Measurements from ENCODE around the gene FRS3.

Gene FRS3

GRCh38 chr6:41779788-41780550 is at the start of gene FRS3 (continued):
- TF ChIP-seq ZNF121 (tag by site-specific recombination; IDR thresholded peaks at IDR 0.05) (no peak), ZNF48 (tag by site-specific recombination; IDR thresholded peaks at IDR 0.05) (no peak), ZNF19 (tag by site-specific recombination; IDR thresholded peaks at IDR 0.05; ENCODE audit: low read depth) (no peak), ZNF76 (tag by site-specific recombination; IDR thresholded peaks at IDR 0.05; ENCODE audit: borderline replicate concordance, low read depth) (0 out of 2 replicates have a peak, but pooled peaks have one; percentile 63), ZNF37A (tag by site-specific recombination; IDR thresholded peaks at IDR 0.05) (no peak), ZNF473 (tag by site-specific recombination; IDR thresholded peaks at IDR 0.05) (no peak), BCL11A (tag by site-specific recombination; IDR thresholded peaks at IDR 0.05; ENCODE audit: low read depth) (peak; percentile 52; the same call in 1 of the 2 replicates), OSR2 (tag by site-specific recombination; IDR thresholded peaks at IDR 0.05) (no peak), ZNF585B (tag by site-specific recombination; IDR thresholded peaks at IDR 0.05) (no peak), PRDM1 (tag by site-specific recombination; IDR thresholded peaks at IDR 0.05) (no peak), RBAK (tag by site-specific recombination; IDR thresholded peaks at IDR 0.05) (no peak), ZNF274 (IDR thresholded peaks at IDR 0.05; ENCODE audit: low read length) (no peak), ZNF274 (tag by site-specific recombination; IDR thresholded peaks at IDR 0.05; ENCODE audit: borderline replicate concordance) (no peak), MEIS1 (CRISPR knock-in tag; IDR thresholded peaks at IDR 0.05; ENCODE audit: borderline replicate concordance) (no peak), GLI2 (tag by site-specific recombination; IDR thresholded peaks at IDR 0.05; ENCODE audit: borderline replicate concordance, low read depth) (no peak), YY2 (tag by site-specific recombination; IDR thresholded peaks at IDR 0.05) (no peak; the same call in 1 of the 2 replicates), HOXD13 (CRISPR knock-in tag; IDR thresholded peaks at IDR 0.05; ENCODE audit: borderline replicate concordance) (no peak), ZNF404 (tag by site-specific recombination; IDR thresholded peaks at IDR 0.05) (no peak), ZNF549 (tag by site-specific recombination; IDR thresholded peaks at IDR 0.05) (no peak), ZNF10 (tag by site-specific recombination; IDR thresholded peaks at IDR 0.05) (no peak; the same call in 1 of the 2 replicates), TRIM28 (IDR thresholded peaks at IDR 0.05; ENCODE audit: borderline replicate concordance, low read length) (no peak), ZNF521 (tag by site-specific recombination; IDR thresholded peaks at IDR 0.05) (no peak), ZNF433 (tag by site-specific recombination; IDR thresholded peaks at IDR 0.05; ENCODE audit: low read depth) (no peak), ZNF488 (tag by site-specific recombination; IDR thresholded peaks at IDR 0.05) (no peak), ZNF335 (tag by site-specific recombination; conservative IDR thresholded peaks at IDR 0.05) (peak; percentile 88), ZNF184 (tag by site-specific recombination; IDR thresholded peaks at IDR 0.05) (no peak), ZNF623 (tag by site-specific recombination; IDR thresholded peaks at IDR 0.05) (no peak), ZNF426 (tag by site-specific recombination; IDR thresholded peaks at IDR 0.05) (no peak), ZNF600 (tag by site-specific recombination; IDR thresholded peaks at IDR 0.05) (no peak), YY1 (tag by site-specific recombination; IDR thresholded peaks at IDR 0.05) (no peak), ZBTB20 (tag by site-specific recombination; IDR thresholded peaks at IDR 0.05) (peak; percentile 57), ZNF423 (tag by site-specific recombination; IDR thresholded peaks at IDR 0.05) (no peak), HOXC10 (CRISPR knock-in tag; IDR thresholded peaks at IDR 0.05) (0 out of 2 replicates have a peak, but pooled peaks have one; percentile 28)
- TF ChIP-seq, protein P1, sequence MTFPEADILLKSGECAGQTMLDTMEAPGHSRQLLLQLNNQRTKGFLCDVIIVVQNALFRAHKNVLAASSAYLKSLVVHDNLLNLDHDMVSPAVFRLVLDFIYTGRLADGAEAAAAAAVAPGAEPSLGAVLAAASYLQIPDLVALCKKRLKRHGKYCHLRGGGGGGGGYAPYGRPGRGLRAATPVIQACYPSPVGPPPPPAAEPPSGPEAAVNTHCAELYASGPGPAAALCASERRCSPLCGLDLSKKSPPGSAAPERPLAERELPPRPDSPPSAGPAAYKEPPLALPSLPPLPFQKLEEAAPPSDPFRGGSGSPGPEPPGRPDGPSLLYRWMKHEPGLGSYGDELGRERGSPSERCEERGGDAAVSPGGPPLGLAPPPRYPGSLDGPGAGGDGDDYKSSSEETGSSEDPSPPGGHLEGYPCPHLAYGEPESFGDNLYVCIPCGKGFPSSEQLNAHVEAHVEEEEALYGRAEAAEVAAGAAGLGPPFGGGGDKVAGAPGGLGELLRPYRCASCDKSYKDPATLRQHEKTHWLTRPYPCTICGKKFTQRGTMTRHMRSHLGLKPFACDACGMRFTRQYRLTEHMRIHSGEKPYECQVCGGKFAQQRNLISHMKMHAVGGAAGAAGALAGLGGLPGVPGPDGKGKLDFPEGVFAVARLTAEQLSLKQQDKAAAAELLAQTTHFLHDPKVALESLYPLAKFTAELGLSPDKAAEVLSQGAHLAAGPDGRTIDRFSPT (tag by site-specific recombination; IDR thresholded peaks at IDR 0.05): no peak
- TF ChIP-seq, protein P2, sequence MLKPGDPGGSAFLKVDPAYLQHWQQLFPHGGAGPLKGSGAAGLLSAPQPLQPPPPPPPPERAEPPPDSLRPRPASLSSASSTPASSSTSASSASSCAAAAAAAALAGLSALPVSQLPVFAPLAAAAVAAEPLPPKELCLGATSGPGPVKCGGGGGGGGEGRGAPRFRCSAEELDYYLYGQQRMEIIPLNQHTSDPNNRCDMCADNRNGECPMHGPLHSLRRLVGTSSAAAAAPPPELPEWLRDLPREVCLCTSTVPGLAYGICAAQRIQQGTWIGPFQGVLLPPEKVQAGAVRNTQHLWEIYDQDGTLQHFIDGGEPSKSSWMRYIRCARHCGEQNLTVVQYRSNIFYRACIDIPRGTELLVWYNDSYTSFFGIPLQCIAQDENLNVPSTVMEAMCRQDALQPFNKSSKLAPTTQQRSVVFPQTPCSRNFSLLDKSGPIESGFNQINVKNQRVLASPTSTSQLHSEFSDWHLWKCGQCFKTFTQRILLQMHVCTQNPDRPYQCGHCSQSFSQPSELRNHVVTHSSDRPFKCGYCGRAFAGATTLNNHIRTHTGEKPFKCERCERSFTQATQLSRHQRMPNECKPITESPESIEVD (tag by site-specific recombination; IDR thresholded peaks at IDR 0.05): no peak
- TF ChIP-seq, protein P3, sequence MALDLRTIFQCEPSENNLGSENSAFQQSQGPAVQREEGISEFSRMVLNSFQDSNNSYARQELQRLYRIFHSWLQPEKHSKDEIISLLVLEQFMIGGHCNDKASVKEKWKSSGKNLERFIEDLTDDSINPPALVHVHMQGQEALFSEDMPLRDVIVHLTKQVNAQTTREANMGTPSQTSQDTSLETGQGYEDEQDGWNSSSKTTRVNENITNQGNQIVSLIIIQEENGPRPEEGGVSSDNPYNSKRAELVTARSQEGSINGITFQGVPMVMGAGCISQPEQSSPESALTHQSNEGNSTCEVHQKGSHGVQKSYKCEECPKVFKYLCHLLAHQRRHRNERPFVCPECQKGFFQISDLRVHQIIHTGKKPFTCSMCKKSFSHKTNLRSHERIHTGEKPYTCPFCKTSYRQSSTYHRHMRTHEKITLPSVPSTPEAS (tag by site-specific recombination; IDR thresholded peaks at IDR 0.05): no peak
